Activated B cell treated with CpG ODN at 0.5 μM for 24 hours (primary cell): ENCODE measurements around the gene MAN2B1. TPM values are rescaled to one million over a fixed set of nuclear protein-coding genes. Genes with fewer than 3 reads are reported as not detected.
"Not testable (repeated sequence)": the region's sequence is repeated elsewhere in the genome, so short reads cannot be mapped to it uniquely, and the experiment has no call there.

Experiments used
- ATAC-seq: fragments of 200-7000 bp; cut with Tn5 transposase; one replicate; pipeline ENCODE4 v1.10.0; 2021; ENCODE audit warnings: low read depth, mild to moderate bottlenecking, moderate library complexity
- CTCF ChIA-PET: fragments of 350-600 bp; sonication (Branson Sonifier 250); formaldehyde crosslinking; loops from one replicate; lab custom pipeline; 2021; ENCODE audit warnings: antibody characterized with exemption; lab: Charles Lee
- POLR2A ChIA-PET: fragments of 350-600 bp; sonication (Branson Sonifier 250); formaldehyde crosslinking; loops from one replicate; lab custom pipeline; 2021; ENCODE audit warnings: antibody characterized with exemption; lab: Charles Lee
- DNase-seq: peaks from one replicate; pipeline ENCODE4 v3.0.0; 2022
- H3K27ac Mint-ChIP-seq: one replicate; pipeline ENCODE4 v1.8.0; 2020; ENCODE audit warnings: mixed read lengths
- H3K27me3 Mint-ChIP-seq: one replicate; pipeline ENCODE4 v1.8.0; 2021; ENCODE audit warnings: mixed read lengths
- H3K36me3 Mint-ChIP-seq: one replicate; pipeline ENCODE4 v1.8.0; 2021; ENCODE audit warnings: low read depth, mixed read lengths
- H3K4me1 Mint-ChIP-seq: one replicate; pipeline ENCODE4 v1.8.0; 2021; ENCODE audit warnings: mixed read lengths
- H3K4me3 Mint-ChIP-seq: one replicate; pipeline ENCODE4 v1.8.0; 2020; ENCODE audit warnings: mild to moderate bottlenecking, mixed read lengths
- H3K9me3 Mint-ChIP-seq: one replicate; pipeline ENCODE4 v1.8.0; 2020; ENCODE audit warnings: mixed read lengths
- intact Hi-C: fragments of 100-400 bp; cut with micrococcal nuclease; formaldehyde crosslinking; loops from one replicate; pipeline ENCODE4 v1.15.1; 2024
- total RNA-seq: library from RNA; stranded (reverse); gene quantifications from 2 replicates; pipeline ENCODE4 v1.2.3, GENCODE V29; 2022
- TF ChIP-seq, protein P1 (sequence below): fragments of 200-600 bp; IDR thresholded peaks from one replicate; pipeline ENCODE4 v1.8.0; 2022; ENCODE audit warnings: antibody characterized with exemption, mild to moderate bottlenecking

Gene MAN2B1
- total RNA-seq, 1 donor from 2014 or later = 291 TPM

DNA sequence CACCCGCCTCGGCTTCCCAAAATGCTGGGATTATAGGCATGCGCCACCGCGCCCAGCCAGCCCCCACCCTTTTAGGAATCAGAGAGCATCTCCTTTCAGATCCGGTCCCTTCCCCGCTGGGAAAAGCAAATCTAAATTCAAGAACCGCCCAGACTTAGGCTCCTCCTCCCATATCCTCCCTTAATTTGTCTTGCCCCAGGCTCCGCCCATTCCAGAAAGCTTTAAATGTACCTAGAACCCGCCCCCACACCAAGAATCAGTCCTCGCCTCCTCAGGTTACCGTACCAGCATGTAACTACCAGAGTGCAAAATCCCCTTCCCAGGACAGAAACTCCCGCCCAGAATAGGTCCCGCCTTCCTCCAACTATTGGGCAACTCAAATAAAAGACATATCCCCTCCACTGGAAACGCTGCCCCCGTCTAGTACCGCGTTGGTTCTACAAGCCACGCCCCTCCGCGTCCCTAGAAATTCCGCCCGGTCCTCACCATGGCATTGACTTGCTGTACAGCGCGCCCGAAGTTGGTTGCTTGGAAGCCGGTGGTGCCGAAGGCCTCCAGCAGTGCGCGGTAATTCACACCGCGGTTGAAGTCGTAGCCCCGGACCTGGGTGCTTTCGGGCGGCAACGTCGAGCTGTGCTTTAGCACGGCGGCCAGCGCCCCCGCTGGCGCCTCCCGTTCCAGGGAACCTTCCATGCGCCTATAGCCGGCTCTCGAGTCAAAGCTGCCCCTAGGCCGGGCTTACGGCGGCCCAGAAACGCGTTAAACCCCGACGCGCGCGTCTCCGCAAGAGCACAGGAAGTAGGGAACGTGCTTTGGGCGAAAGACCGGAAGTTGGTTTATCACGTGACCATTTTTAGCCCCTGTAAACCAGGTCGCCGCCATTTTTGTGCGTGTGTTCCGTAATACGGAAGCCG, 14.8 kb upstream of the MAN2B1 start, which contains the start of gene DHPS:
Gene DHPS, minus strand, starts transcription at position 807 of the 914 bp plus-strand sequence. Its CDS starts 114 bp downstream, at position 693.
- H3K9me3 Mint-ChIP-seq = no peaks in the 10 kb centered on the region
- H3K27ac Mint-ChIP-seq = peak within 1 kb of the TSS; percentile 95
- TF ChIP-seq, protein P1, sequence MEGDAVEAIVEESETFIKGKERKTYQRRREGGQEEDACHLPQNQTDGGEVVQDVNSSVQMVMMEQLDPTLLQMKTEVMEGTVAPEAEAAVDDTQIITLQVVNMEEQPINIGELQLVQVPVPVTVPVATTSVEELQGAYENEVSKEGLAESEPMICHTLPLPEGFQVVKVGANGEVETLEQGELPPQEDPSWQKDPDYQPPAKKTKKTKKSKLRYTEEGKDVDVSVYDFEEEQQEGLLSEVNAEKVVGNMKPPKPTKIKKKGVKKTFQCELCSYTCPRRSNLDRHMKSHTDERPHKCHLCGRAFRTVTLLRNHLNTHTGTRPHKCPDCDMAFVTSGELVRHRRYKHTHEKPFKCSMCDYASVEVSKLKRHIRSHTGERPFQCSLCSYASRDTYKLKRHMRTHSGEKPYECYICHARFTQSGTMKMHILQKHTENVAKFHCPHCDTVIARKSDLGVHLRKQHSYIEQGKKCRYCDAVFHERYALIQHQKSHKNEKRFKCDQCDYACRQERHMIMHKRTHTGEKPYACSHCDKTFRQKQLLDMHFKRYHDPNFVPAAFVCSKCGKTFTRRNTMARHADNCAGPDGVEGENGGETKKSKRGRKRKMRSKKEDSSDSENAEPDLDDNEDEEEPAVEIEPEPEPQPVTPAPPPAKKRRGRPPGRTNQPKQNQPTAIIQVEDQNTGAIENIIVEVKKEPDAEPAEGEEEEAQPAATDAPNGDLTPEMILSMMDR = no peak
- H3K4me1 Mint-ChIP-seq = peaks cover 24% of the 10 kb centered on the region
- no peaks in the 10 kb centered on the region for H3K27me3 Mint-ChIP-seq
- ATAC-seq (peak; percentile 78), DNase-seq (peak; percentile 71)
- intact Hi-C loops = loop anchor here (1.0 to 5.0 kb wide), 4 partner anchors 12 to 56 kb away; partner anchors contain the start of genes FBXW9, GET3 and TNPO2
- ChIA-PET CTCF (interaction anchor here (1.5 kb wide), 1 partner anchor 9 kb away, joined by 5 read pairs; no protein-coding TSS in a partner anchor), POLR2A (interaction anchor here (0.5 to 2.8 kb wide), 35 partner anchors 10 to 757 kb away, joined by 3 to 69 read pairs (median 6); partner anchors contain the start of genes FBXW9, GCDH, GET3 and JUNB)
- peak within 1 kb of the TSS; percentile 94 for H3K4me3 Mint-ChIP-seq
- H3K36me3 Mint-ChIP-seq = peaks cover 41% of the 10 kb centered on the region

DNA sequence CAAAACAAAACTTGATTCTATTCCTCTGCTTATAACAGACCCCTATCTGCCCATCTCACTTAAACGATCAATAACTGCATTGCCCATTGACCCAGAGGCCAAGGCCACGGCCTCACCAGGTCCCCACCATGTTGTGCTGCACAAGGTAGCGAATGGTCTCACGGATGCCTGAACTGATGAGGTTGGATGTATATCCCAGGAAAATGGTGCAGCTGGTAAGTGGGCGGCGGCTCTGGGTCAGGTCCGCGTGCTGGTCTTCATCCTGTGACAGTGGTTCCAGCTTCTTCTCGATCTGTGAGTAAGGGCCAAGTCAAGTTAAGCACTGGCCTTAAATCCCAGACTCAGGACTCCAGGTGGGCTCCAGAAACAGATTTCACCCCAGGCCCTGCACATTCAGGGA, 13.5 kb upstream of the MAN2B1 start:
- no peaks in the 10 kb centered on the region for H3K27me3 Mint-ChIP-seq
- peaks cover 25% of the 10 kb centered on the region for H3K4me1 Mint-ChIP-seq
- POLR2A ChIA-PET = interaction anchor here (2.2 to 2.8 kb wide), 3 partner anchors 9 to 17 kb away, joined by 25 to 69 read pairs (median 51); partner anchors contain the start of genes FBXW9, MAN2B1 and WDR83
- H3K4me3 Mint-ChIP-seq = peak overlapping the region; percentile 35
- H3K9me3 Mint-ChIP-seq = no peaks in the 10 kb centered on the region
- TF ChIP-seq, protein P1 = no peak
- DNase-seq (no peak), ATAC-seq (no peak)
- peaks cover 54% of the 10 kb centered on the region for H3K36me3 Mint-ChIP-seq
- no peak overlapping the region for H3K27ac Mint-ChIP-seq
- intact Hi-C loops = loop anchor here (5.0 kb wide), 1 partner anchor 42 kb away; the partner anchor contains the start of gene TNPO2
- CTCF ChIA-PET = interaction anchor here (1.1 kb wide), 1 partner anchor 116 kb away, joined by 3 read pairs; no protein-coding TSS in a partner anchor

- DNase-seq, ATAC-seq, H3K27me3 Mint-ChIP-seq, H3K27ac Mint-ChIP-seq, H3K9me3 Mint-ChIP-seq, H3K4me3 Mint-ChIP-seq: not testable (repeated sequence)
- intact Hi-C loops = loop anchor here (5.0 kb wide), 1 partner anchor 476 kb away; no protein-coding TSS in a partner anchor
- peaks cover 72% of the 10 kb centered on the region for H3K36me3 Mint-ChIP-seq
- ChIA-PET CTCF (interaction anchor here (0.9 to 9.7 kb wide), 2 partner anchors 8 to 116 kb away, joined by 3 to 67 read pairs; no protein-coding TSS in a partner anchor), POLR2A (interaction anchor here (0.7 to 1.3 kb wide), 5 partner anchors 16 to 287 kb away, joined by 3 to 8 read pairs (median 5); partner anchors contain the start of genes FBXW9 and GET3)
- H3K4me1 Mint-ChIP-seq = peaks cover 28% of the 10 kb centered on the region
These were observed 11.5 kb upstream of the MAN2B1 start for GRCh38 chr19:12678039-12678438.

GRCh38 chr19:12676928-12677327, 10.4 kb upstream of the MAN2B1 start:
- CTCF ChIA-PET = interaction anchor here (0.5 to 9.7 kb wide), 11 partner anchors 9 to 746 kb away, joined by 3 to 67 read pairs (median 3); partner anchors contain the start of genes ZNF490 and ZNF791
- POLR2A ChIA-PET = interaction anchor here (0.6 to 1.4 kb wide), 4 partner anchors 10 to 384 kb away, joined by 3 to 7 read pairs (median 4); partner anchors contain the start of genes MAN2B1, TRIR and WDR83
- H3K27ac Mint-ChIP-seq = no peak overlapping the region

More at GRCh38 chr19:12676928-12677327, 10.4 kb upstream of the MAN2B1 start:
- TF ChIP-seq, protein P1 = no peak
- Mint-ChIP-seq H3K27me3 (no peaks in the 10 kb centered on the region), H3K4me3 (no peak overlapping the region), H3K4me1 (peaks cover 30% of the 10 kb centered on the region), H3K36me3 (peaks cover 81% of the 10 kb centered on the region), H3K9me3 (no peaks in the 10 kb centered on the region)
- intact Hi-C loops = loop anchor here (1.0 to 5.0 kb wide), 4 partner anchors 19 to 475 kb away; partner anchors contain the start of gene FBXW9
- DNase-seq = no peak
- no peak for ATAC-seq
